Measurements from ENCODE around the gene SRGAP3.

DNA sequence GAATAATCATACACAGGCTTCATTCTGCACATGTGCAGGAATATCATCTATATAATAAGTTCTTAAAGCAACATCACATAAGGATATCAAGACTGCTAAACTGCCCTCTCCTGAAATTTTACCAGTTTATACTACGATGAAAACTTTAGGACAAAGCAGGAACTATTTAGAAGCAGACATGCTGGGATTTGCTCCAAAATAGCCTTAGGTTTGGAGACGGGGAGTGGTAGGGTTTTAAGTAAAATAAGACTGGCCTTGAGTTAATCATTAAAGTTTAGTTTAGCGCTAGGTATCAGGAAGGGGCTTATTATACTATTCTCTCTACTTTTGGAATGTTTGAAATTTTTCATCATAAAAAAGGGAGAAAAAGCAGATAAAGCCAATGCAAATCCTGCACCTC is 115.8 kb downstream of the SRGAP3 start:
- TF ChIP-seq, protein P1, sequence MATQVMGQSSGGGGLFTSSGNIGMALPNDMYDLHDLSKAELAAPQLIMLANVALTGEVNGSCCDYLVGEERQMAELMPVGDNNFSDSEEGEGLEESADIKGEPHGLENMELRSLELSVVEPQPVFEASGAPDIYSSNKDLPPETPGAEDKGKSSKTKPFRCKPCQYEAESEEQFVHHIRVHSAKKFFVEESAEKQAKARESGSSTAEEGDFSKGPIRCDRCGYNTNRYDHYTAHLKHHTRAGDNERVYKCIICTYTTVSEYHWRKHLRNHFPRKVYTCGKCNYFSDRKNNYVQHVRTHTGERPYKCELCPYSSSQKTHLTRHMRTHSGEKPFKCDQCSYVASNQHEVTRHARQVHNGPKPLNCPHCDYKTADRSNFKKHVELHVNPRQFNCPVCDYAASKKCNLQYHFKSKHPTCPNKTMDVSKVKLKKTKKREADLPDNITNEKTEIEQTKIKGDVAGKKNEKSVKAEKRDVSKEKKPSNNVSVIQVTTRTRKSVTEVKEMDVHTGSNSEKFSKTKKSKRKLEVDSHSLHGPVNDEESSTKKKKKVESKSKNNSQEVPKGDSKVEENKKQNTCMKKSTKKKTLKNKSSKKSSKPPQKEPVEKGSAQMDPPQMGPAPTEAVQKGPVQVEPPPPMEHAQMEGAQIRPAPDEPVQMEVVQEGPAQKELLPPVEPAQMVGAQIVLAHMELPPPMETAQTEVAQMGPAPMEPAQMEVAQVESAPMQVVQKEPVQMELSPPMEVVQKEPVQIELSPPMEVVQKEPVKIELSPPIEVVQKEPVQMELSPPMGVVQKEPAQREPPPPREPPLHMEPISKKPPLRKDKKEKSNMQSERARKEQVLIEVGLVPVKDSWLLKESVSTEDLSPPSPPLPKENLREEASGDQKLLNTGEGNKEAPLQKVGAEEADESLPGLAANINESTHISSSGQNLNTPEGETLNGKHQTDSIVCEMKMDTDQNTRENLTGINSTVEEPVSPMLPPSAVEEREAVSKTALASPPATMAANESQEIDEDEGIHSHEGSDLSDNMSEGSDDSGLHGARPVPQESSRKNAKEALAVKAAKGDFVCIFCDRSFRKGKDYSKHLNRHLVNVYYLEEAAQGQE (IDR thresholded peaks at IDR 0.05; ENCODE audit: low read depth), result no peak
- no peak for TF ChIP-seq RAD21 (IDR thresholded peaks at IDR 0.05; ENCODE audit: low read depth)
- no peak for TF ChIP-seq CREB1 (IDR thresholded peaks at IDR 0.05; ENCODE audit: low read depth)
- no peak for TF ChIP-seq NFIC (IDR thresholded peaks at IDR 0.05)
- TF ChIP-seq EP300 (IDR thresholded peaks at IDR 0.05; ENCODE audit: borderline replicate concordance), result no peak
- no peak for TF ChIP-seq EGR1 (IDR thresholded peaks at IDR 0.05)
- no peak for TF ChIP-seq TEAD4 (IDR thresholded peaks at IDR 0.05)
- no peak for TF ChIP-seq CEBPB (IDR thresholded peaks at IDR 0.05)
- TF ChIP-seq YY1 (IDR thresholded peaks at IDR 0.05; ENCODE audit: low read depth), result no peak
- TF ChIP-seq, protein P2, sequence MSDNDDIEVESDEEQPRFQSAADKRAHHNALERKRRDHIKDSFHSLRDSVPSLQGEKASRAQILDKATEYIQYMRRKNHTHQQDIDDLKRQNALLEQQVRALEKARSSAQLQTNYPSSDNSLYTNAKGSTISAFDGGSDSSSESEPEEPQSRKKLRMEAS (IDR thresholded peaks at IDR 0.05), result no peak
- TF ChIP-seq, protein P3, sequence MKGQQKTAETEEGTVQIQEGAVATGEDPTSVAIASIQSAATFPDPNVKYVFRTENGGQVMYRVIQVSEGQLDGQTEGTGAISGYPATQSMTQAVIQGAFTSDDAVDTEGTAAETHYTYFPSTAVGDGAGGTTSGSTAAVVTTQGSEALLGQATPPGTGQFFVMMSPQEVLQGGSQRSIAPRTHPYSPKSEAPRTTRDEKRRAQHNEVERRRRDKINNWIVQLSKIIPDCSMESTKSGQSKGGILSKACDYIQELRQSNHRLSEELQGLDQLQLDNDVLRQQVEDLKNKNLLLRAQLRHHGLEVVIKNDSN (IDR thresholded peaks at IDR 0.05), result no peak
- TF ChIP-seq FOXM1 (IDR thresholded peaks at IDR 0.05; ENCODE audit: borderline replicate concordance, low read depth), result no peak
